ENCODE measurements around the gene TSPAN6. TPM values are rescaled to one million over a fixed set of nuclear protein-coding genes. Genes with fewer than 3 reads are reported as not detected.

The TSPAN6 gene
- total RNA-seq, 1 experiment from 2014 or later, result 40.2 TPM

GRCh38 chrX:100596601-100597000 lies 40.0 kb downstream of the TSPAN6 start:
- Histone ChIP-seq H3K36me3 (ENCODE audit: insufficient read depth, low read length, poor library complexity, severe bottlenecking) (no peaks in the 10 kb centered on the region), H3K27me3 (replicated peaks; ENCODE audit: insufficient read depth, low read depth, low read length, poor library complexity) (no peaks in the 10 kb centered on the region), H3K4me1 (ENCODE audit: insufficient read depth, low read length, poor library complexity, severe bottlenecking) (peaks cover 4% of the 10 kb centered on the region), H3K4me3 (ENCODE audit: low read depth, low read length, poor library complexity, severe bottlenecking) (no peak overlapping the region), H3K27ac (ENCODE audit: low read depth, low read length, poor library complexity, severe bottlenecking) (no peak overlapping the region), H3K9me3 (ENCODE audit: low read depth, low read length, poor library complexity, severe bottlenecking) (no peaks in the 10 kb centered on the region)
- intact Hi-C loops (cut with micrococcal nuclease; ENCODE audit: unreplicated experiment), result no loop called here
- ChIA-PET CTCF (no interaction called here), POLR2A (ENCODE audit: low non-redundant PET) (no interaction called here)
- no peak for DNase-seq (ENCODE audit: low spot score)
- no peak for TF ChIP-seq EZH2 (IDR thresholded peaks at IDR 0.05; ENCODE audit: borderline replicate concordance, low read depth, low read length, poor library complexity, severe bottlenecking)
- BruUV-seq (replicated peaks), result no TSS peak

GRCh38 chrX:100593581-100593980 lies 43.0 kb downstream of the TSPAN6 start:
- Histone ChIP-seq H3K27ac (ENCODE audit: low read depth, low read length, poor library complexity, severe bottlenecking) (no peak overlapping the region), H3K9me3 (ENCODE audit: low read depth, low read length, poor library complexity, severe bottlenecking) (no peaks in the 10 kb centered on the region), H3K4me1 (ENCODE audit: insufficient read depth, low read length, poor library complexity, severe bottlenecking) (peaks cover 4% of the 10 kb centered on the region), H3K4me3 (ENCODE audit: low read depth, low read length, poor library complexity, severe bottlenecking) (no peak overlapping the region), H3K27me3 (replicated peaks; ENCODE audit: insufficient read depth, low read depth, low read length, poor library complexity) (no peaks in the 10 kb centered on the region), H3K36me3 (ENCODE audit: insufficient read depth, low read length, poor library complexity, severe bottlenecking) (no peaks in the 10 kb centered on the region)
- no TSS peak for BruUV-seq (replicated peaks)
- intact Hi-C loops (cut with micrococcal nuclease; ENCODE audit: unreplicated experiment), result no loop called here
- ChIA-PET POLR2A (ENCODE audit: low non-redundant PET) (no interaction called here), CTCF (no interaction called here)
- TF ChIP-seq CTCF (conservative IDR thresholded peaks at IDR 0.05; ENCODE audit: low read depth, low read length) (no peak), EZH2 (IDR thresholded peaks at IDR 0.05; ENCODE audit: borderline replicate concordance, low read depth, low read length, poor library complexity, severe bottlenecking) (no peak)
- no peak for DNase-seq (ENCODE audit: low spot score)

GRCh38 chrX:100593126-100593525 lies 43.5 kb downstream of the TSPAN6 start:
- CTCF ChIA-PET, result no interaction called here
- no peak overlapping the region for H3K4me3 ChIP-seq (ENCODE audit: low read depth, low read length, poor library complexity, severe bottlenecking)
- TF ChIP-seq CTCF (conservative IDR thresholded peaks at IDR 0.05; ENCODE audit: low read depth, low read length), result no peak
- no peak for TF ChIP-seq EZH2 (IDR thresholded peaks at IDR 0.05; ENCODE audit: borderline replicate concordance, low read depth, low read length, poor library complexity, severe bottlenecking)
- intact Hi-C loops (cut with micrococcal nuclease; ENCODE audit: unreplicated experiment), result no loop called here
- POLR2A ChIA-PET (ENCODE audit: low non-redundant PET), result no interaction called here
- no TSS peak for BruUV-seq (replicated peaks)
- no peaks in the 10 kb centered on the region for H3K36me3 ChIP-seq (ENCODE audit: insufficient read depth, low read length, poor library complexity, severe bottlenecking)
- no peaks in the 10 kb centered on the region for H3K9me3 ChIP-seq (ENCODE audit: low read depth, low read length, poor library complexity, severe bottlenecking)
- no peak for DNase-seq (ENCODE audit: low spot score)
- H3K27me3 ChIP-seq (replicated peaks; ENCODE audit: insufficient read depth, low read depth, low read length, poor library complexity), result no peaks in the 10 kb centered on the region
- H3K4me1 ChIP-seq (ENCODE audit: insufficient read depth, low read length, poor library complexity, severe bottlenecking), result peaks cover 4% of the 10 kb centered on the region
- H3K27ac ChIP-seq (ENCODE audit: low read depth, low read length, poor library complexity, severe bottlenecking), result no peak overlapping the region

GRCh38 chrX:100591256-100592051 lies 45.2 kb downstream of the TSPAN6 start:
- Histone ChIP-seq H3K4me3 (ENCODE audit: low read depth, low read length, poor library complexity, severe bottlenecking) (no peak overlapping the region), H3K27ac (ENCODE audit: low read depth, low read length, poor library complexity, severe bottlenecking) (no peak overlapping the region), H3K9me3 (ENCODE audit: low read depth, low read length, poor library complexity, severe bottlenecking) (no peaks in the 10 kb centered on the region), H3K4me1 (ENCODE audit: insufficient read depth, low read length, poor library complexity, severe bottlenecking) (peaks cover 4% of the 10 kb centered on the region), H3K27me3 (replicated peaks; ENCODE audit: insufficient read depth, low read depth, low read length, poor library complexity) (peaks cover 3% of the 10 kb centered on the region), H3K36me3 (ENCODE audit: insufficient read depth, low read length, poor library complexity, severe bottlenecking) (no peaks in the 10 kb centered on the region)
- CTCF ChIA-PET, result no interaction called here
- BruUV-seq (replicated peaks), result no TSS peak
- intact Hi-C loops (cut with micrococcal nuclease; ENCODE audit: unreplicated experiment), result no loop called here
- POLR2A ChIA-PET (ENCODE audit: low non-redundant PET), result interaction anchor here (0.7 kb wide), 1 partner anchor 212 kb away, joined by 3 read pairs; no protein-coding TSS in a partner anchor
- TF ChIP-seq EZH2 (IDR thresholded peaks at IDR 0.05; ENCODE audit: borderline replicate concordance, low read depth, low read length, poor library complexity, severe bottlenecking), result no peak
- no peak for TF ChIP-seq CTCF (conservative IDR thresholded peaks at IDR 0.05; ENCODE audit: low read depth, low read length)
- DNase-seq (ENCODE audit: low spot score), result no peak

Measured in A673 (cell line).